NCI-H526 treated with DMSO at 0.1 percent for 48 hours (cell line): Measurements from ENCODE around the gene HS6ST1.
A peak's percentile ranks its signal among the peaks of the same experiment; 100 is the strongest.

Experiments
- DNase-seq: peaks from one replicate; lab custom pipeline; 2025; lab: John Stamatoyannopoulos, UW

Gene HS6ST1

GRCh38 chr2:128318776-128319464 lies at the start of gene HS6ST1:
TSS of gene HS6ST1 (minus strand) at chr2:128318868. CDS start at chr2:128318563, 305 bp downstream.
- peak; percentile 41 for DNase-seq

DNA sequence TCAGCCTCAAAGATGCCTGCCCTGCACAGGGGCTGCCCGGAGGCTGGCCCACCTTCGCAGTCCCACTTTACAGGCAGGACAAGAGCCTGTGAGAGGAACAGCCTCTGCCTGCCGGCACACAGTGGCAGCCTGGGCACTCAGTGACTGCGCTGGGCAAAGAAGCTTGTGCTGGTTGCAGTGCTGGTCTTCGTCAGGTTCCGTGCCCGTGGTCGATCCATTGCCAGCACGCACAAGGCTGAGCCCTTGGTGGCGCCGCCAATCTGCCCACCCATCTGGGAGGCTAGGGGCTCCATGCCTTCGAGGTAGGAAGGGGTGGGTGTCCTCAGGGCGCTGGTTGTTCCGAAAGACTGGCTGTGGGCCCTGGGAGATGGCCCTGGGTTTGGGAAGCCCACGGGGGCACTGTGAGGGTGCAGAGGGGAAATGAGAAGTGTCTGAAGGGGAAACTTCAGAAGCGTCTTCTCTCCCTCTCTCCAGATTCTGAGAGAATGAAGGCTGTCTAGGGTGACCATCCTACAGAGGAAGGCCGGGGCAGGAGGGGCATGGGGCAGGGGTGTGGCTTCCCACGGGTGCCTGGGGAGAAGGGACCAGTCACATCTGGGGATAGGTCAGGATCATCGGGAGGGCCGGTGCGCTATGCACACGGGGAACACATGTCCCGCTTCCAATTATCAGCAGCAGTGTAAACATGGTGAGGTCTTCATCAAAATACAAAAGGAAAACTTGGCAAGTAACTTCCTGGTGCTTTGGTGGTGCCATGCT lies 49.1 kb upstream of the HS6ST1 start:
- no peak for DNase-seq

DNA sequence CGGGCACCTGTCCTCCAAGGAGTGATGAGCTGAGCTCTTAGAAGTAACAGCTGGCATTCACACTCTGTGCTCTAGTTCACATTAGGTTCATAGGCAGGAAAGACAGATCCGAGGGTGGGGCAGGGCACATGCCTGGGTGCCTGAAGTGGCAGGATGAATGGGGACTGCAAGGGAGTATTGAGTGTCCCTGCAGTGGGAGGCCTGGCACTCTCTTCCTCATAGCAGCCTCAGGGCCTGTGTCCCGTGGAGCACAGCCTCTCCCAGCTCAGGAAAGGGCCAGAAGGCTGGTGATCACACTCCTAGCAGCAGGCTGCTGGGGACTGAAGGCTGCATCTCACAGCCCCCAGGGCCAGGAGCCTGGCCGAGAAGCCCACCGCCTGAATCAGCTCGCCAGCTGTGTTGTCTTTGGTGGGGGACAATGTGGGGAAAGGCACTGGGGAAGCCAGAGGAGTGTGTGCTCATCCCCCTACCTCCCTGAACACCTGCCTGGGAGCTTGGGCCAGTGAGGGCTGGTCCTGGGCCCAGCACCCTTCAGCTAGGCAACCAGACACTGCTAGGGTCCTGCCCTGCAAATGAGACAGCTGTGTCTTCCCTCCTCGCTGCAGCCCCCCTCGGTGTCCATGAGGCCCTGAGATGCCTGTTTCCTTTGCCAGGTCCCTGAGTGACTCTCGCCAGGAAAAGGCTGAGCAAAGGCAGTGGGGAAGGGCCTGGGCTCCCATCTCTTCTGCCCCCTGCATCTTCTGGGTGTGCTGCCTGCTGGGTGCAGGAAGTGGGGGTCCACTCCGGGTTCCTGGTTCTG lies 48.2 kb upstream of the HS6ST1 start:
- no peak for DNase-seq

- DNase-seq, result no peak
These were observed 46.7 kb upstream of the HS6ST1 start for GRCh38 chr2:128365217-128365905.

DNA sequence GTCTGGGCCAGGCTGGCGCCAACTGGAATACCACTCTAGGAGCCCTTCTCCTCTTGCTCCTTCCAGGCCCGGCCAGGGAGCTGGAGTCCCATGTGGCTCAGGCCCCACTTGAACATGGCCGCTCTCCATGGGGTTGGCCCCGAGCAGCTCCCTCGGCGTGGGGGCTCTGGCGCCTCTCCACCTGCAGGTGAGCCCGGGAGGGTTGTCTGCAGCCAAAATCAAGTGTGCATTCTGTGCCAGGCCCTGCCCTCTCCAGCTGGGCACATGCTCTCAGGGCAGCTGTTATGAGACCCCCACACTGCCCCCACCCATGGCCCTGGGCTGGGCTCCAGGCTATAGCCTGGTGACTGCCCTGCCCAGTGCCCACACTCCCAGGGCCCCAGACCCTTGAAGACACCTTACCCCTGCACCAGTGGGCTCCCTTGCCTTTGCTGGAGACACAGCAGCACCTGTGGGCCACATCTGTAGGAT lies 45.8 kb upstream of the HS6ST1 start:
- DNase-seq, result no peak

- DNase-seq, result no peak
These were observed 45.3 kb upstream of the HS6ST1 start for GRCh38 chr2:128363934-128364361.

- DNase-seq, result no peak
These were observed 44.2 kb upstream of the HS6ST1 start for GRCh38 chr2:128362889-128363228.

DNA sequence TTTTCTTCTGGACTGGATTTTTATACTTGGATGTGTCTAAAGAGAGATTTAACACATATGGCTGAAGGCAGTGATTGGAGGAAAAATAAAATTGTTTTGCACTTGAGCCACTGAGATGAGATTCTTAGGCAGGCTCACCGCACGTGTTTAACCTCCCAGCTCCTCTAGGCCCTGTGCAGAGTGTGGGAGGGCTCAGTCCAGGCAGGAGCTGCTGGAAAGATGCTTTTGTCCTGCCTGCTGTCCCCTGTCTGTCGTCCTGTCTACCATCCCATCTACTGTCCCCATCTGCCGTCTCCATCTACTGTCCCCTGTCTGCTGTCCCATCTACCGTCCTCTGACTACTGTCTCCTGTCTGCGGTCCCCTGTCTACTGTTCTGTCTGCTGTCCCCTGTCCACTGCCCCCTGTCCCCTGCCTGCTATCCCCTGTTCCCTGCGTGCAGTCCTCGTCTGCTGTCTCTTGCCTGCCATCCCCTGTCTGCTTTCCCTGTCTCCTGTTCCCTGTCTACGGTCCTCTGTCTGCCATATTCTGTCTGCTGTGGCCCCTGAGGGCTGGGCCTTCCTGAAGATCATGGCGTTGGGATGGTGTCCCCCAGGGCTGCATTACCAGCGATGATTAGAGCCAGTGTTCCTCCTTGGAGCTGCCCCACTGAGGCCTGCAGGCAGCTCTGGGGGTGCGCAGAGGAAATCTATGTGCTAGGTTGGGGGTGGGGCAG lies 43.7 kb upstream of the HS6ST1 start:
- DNase-seq, result no peak

GRCh38 chr2:128361376-128362131 lies 42.9 kb upstream of the HS6ST1 start:
- DNase-seq, result no peak

GRCh38 chr2:128360711-128361110 lies 42.0 kb upstream of the HS6ST1 start:
- no peak for DNase-seq

- no peak for DNase-seq
These were observed 41.2 kb upstream of the HS6ST1 start for GRCh38 chr2:128359841-128360240.

- DNase-seq, result no peak
These were observed 40.5 kb upstream of the HS6ST1 start for GRCh38 chr2:128358941-128359731.

GRCh38 chr2:128357506-128358370 lies 39.1 kb upstream of the HS6ST1 start:
- no peak for DNase-seq

DNA sequence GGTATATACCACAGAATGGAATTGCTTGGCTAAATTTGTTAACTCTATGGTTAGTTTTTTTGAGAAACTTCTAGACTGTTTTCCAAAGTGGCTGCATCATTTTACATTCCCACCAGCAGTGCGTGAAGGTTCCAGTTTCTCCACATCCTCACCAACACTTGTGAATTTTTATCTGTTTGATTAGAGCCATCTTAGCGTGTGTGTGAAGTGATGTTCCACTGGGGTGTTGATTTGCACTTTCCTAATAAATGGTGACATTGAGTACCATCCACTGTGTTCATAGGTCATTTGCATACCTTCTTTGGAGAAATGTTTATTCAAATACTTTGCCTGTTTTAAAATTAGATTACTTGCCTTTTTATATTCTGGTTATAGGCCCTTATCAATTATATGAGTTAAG lies 37.5 kb upstream of the HS6ST1 start:
- DNase-seq, result peak; percentile 18

GRCh38 chr2:128354726-128355470 lies 36.2 kb upstream of the HS6ST1 start:
- no peak for DNase-seq

- no peak for DNase-seq
These were observed 35.5 kb upstream of the HS6ST1 start for GRCh38 chr2:128354161-128354560.

GRCh38 chr2:128350736-128351135 lies 32.1 kb upstream of the HS6ST1 start:
- DNase-seq, result no peak

DNA sequence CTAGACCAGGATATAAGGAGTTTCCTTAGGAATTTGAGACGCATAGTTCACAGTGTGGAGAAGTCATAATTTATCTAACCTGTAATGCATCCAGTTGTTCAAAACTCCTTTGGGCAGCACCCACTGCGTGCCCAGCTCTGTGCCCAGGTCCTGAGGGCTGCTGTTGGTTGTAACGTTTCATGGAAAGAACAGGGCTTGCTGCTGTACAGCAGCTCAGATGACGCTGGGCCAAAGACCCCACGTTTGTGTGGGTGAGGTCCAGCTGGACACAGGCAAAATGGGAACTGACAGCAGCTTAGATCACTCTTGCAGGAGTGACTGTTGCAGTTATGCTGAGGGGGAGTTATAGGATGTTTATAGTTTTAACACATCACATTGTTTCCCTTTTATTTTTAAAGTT lies 30.0 kb upstream of the HS6ST1 start:
- DNase-seq, result no peak
